VCaP (cell line): ENCODE measurements around the gene ICA1.

Experiments
- H3K27ac ChIP-seq: fragments of 450-650 bp; 2 replicates; pipeline ENCODE4 v1.5.1; 2017
- TF ChIP-seq, protein P1 (sequence below): fragments of 450-650 bp; conservative IDR thresholded peaks from 2 replicates; pipeline ENCODE4 v1.5.1; 2017; ENCODE audit warnings: mild to moderate bottlenecking, moderate library complexity

The ICA1 gene

DNA sequence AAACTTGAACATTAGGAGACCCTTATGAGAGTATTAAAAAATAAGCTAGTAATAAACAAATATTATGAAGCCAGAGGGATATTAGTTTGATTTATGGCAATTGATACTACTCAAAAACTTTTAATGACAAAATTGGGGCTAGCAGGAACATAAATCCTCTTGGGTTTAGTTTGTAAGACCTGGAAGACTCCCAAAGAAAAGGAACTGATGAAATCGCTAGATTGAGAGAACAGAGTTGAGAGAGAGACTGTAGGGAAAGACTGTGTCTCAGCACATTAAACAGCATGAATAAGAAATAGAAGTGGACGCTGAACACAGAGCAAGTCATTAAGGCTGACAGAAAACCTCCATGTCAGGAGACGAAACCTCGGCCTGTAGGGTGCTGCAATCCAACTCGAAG, 56.4 kb downstream of the ICA1 start:
- no peak overlapping the region for H3K27ac ChIP-seq
- TF ChIP-seq, protein P1, sequence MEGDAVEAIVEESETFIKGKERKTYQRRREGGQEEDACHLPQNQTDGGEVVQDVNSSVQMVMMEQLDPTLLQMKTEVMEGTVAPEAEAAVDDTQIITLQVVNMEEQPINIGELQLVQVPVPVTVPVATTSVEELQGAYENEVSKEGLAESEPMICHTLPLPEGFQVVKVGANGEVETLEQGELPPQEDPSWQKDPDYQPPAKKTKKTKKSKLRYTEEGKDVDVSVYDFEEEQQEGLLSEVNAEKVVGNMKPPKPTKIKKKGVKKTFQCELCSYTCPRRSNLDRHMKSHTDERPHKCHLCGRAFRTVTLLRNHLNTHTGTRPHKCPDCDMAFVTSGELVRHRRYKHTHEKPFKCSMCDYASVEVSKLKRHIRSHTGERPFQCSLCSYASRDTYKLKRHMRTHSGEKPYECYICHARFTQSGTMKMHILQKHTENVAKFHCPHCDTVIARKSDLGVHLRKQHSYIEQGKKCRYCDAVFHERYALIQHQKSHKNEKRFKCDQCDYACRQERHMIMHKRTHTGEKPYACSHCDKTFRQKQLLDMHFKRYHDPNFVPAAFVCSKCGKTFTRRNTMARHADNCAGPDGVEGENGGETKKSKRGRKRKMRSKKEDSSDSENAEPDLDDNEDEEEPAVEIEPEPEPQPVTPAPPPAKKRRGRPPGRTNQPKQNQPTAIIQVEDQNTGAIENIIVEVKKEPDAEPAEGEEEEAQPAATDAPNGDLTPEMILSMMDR, result no peak

DNA sequence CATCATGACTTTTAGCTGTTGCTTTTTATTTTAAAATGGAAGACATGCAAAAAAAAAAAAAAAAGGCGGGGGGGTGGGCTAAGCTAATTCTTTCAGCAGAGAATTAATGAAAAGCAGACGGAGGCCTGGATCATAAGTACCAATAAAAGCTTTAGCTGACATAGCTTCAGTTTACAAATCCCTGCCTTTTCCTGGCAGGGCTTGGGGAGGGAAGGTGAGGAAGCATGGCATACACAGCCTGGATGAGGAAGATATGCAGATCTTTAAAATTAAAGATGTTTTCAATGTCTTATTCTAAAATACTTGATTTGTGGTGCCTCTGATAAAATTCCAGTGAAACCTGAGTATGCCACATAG, 57.0 kb downstream of the ICA1 start:
- H3K27ac ChIP-seq, result no peak overlapping the region
- TF ChIP-seq, protein P1, result no peak

DNA sequence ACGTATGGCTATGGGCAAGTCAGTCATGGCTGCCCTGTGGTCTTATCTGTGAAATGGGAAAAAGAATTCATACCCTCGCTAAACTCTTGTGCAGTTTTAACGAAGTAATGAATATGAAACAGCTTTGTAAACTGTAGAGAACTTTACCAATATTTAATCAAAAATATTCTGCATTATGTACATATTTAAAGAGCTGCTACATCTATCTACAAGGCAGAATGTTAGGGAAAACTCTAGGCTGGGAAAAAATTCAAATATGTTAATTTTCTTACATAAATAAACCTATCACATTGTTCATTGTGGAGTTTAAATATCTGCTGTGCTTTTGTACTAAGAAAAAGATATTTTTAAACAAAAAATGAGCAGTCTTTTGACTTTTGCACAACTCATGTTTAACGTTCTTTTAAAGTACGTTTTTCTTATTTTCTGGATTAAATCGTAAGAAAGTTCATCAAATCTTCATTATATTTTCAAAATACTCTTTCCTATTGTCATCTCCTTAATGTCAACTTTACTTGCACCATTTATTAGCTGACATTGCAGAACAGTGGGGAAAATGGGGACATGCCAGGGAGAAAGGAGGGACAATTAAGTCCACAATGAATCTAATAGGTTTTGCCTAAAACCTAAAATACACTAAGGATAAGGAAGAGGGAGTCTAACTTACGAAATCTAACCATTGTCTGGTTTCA, 57.5 kb downstream of the ICA1 start:
- H3K27ac ChIP-seq, result no peak overlapping the region
- TF ChIP-seq, protein P1, result no peak

DNA sequence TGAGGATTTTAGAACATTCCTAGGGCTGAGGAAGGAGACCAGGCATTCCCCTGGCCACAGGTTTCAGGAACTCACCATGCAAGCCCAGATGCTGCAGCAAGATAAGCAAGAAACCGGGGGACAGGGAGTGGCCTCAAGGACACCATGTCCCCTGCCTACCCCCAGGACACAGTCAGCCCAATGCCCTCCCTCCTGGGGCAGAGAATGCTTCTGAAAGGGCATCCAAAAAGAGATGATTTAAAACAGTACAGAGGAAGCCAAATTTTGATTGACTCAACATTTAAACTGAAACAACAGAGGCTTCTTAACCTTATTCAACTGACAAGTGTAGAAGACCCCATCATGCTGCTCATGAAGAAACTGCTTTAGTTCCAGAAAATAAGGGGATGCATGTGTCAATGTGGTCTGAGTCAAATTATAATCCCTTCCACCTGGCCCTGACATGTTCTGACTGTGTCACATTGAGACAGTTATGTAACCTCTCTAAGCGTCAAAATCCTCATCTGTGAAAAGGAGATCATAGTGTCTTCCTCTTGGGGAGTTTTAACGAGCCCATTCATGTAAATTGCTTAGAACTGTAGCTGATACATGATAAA, 60.0 kb downstream of the ICA1 start:
- TF ChIP-seq, protein P1, result no peak
- H3K27ac ChIP-seq, result no peak overlapping the region

DNA sequence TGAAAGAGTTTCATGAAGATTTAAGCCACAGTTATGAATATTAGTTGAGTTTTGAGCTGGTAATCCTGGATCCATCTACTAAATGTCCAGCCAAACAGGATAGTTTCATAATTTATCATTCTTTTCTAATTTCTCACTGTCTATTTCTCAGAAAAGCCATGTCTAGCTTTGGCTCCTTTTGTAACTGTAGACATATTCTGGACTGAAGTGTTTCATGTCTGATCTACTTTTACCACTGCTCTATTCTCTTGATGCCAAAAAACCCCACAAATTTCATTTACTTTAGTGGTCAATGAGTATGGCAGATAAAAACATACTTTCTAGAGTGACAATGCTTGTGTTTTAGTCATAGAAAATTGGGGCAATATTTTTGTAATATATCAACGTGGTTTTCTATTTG, 61.2 kb downstream of the ICA1 start:
- TF ChIP-seq, protein P1, result no peak
- H3K27ac ChIP-seq, result no peak overlapping the region

DNA sequence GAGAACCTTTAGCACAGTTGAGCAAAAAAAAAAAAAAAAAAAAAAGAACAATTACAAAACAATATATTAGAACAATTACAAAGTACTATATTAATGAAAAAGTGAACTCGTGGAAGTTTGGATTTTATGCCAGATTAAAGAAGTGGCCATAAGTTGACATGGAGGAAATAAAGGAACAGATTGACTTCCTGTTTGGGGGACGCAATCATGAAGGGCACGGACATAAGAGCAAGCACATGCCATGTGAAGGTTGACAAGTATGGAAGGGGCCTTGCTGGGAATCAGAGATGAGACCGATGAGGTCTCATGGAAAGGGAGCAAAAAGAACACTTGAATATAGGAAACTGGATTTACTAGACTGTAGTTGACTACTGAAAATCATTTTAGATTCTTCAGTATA, 61.7 kb downstream of the ICA1 start:
- TF ChIP-seq, protein P1, result no peak
- H3K27ac ChIP-seq, result no peak overlapping the region

DNA sequence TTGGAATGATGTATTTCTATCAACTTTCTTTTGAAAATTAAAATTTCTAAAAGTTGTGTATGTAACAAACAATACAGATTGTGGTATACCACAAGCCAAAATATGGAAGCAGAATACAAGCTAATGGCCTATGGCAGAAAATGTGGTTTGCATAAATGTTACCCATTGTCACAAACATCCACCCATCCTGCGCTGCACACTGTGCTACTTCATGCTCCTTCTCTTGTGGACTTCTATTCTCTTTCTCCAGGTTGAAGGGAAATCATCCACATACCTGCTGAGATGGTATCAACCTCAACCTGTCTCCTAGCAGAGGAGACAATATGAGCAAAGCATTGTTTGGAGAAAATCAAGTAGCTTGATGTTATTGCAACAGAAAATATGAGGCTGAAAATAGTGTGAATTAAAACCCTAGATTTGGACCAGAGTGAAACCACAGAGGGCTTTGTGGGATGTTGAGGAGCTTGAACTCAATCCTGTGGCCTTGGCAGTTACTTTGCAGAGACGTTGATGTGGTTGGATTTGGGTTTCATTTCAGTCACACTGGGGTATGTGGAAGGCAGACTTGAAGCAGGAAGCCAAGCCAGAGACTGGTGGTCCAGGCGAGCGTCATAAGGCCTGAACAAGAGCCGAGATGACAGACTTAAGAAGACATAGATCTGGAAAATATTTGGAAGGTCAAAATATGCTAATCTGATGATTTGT, 63.8 kb downstream of the ICA1 start:
- H3K27ac ChIP-seq, result no peak overlapping the region
- TF ChIP-seq, protein P1, result no peak
